Activated T-cell treated with anti-CD3 and anti-CD28 coated beads, Interleukin-2, amount 50 U/mL, for 72 hours (primary cell): Measurements from ENCODE around the gene CHURC1. TPM values are rescaled to one million over a fixed set of nuclear protein-coding genes. Genes with fewer than 3 reads are reported as not detected.

ENCODE experiments used
- ATAC-seq, 2 donors: fragments of 150-1000 bp; cut with Tn5 transposase; replicated peaks in 1 of 2; 2 replicates each; pipeline ENCODE4 v1.10.0; 2021; ENCODE audit warnings: moderate library complexity in 2 of 2, mild to moderate bottlenecking in 1 of 2
- DNase-seq, 2 donors: peaks; one replicate each; pipeline ENCODE4 v3.0.0; 2021 to 2022; ENCODE audit warnings: mixed read lengths in 1 of 2
- H3K27ac Mint-ChIP-seq: one replicate; pipeline ENCODE4 v1.8.0; 2022; ENCODE audit warnings: mild to moderate bottlenecking, moderate library complexity, mixed read lengths
- H3K27me3 Mint-ChIP-seq: one replicate; pipeline ENCODE4 v1.8.0; 2022; ENCODE audit warnings: low read depth, mixed read lengths
- H3K36me3 Mint-ChIP-seq, 2 donors: one replicate each; pipeline ENCODE4 v1.8.0; 2022; ENCODE audit warnings: mixed read lengths in 2 of 2, mild to moderate bottlenecking in 1 of 2; ENCODE audit not compliant: insufficient read depth in 2 of 2
- H3K4me1 Mint-ChIP-seq: one replicate; pipeline ENCODE4 v1.8.0; 2022; ENCODE audit warnings: low read depth, mixed read lengths
- H3K4me3 Mint-ChIP-seq, 2 donors: one replicate each; pipeline ENCODE4 v1.8.0; 2022; ENCODE audit warnings: mild to moderate bottlenecking in 2 of 2, mixed read lengths in 2 of 2, moderate library complexity in 2 of 2
- H3K9me3 Mint-ChIP-seq, 2 donors: one replicate each; pipeline ENCODE4 v1.8.0; 2022; ENCODE audit warnings: mixed read lengths in 2 of 2
- total RNA-seq, 2 donors: library from RNA; stranded (reverse); gene quantifications; one replicate each; pipeline ENCODE4 v1.2.3, GENCODE V29; 2022

CHURC1 gene
- total RNA-seq: 10 to 100 TPM; 36.5 to 38.1 TPM

- Mint-ChIP-seq H3K9me3 (no peaks in the 10 kb centered on the region), H3K36me3 (peaks cover 0 to 16% of the 10 kb centered on the region in 2 donors), H3K27me3 (no peaks in the 10 kb centered on the region)
Measured at GRCh38 chr14:64914237-64915028, at the start of gene CHURC1. TSS of gene CHURC1 (plus strand) at chr14:64914455. CDS start at chr14:64914496, 41 bp downstream.

GRCh38 chr14:64865109-64865508, 49.1 kb upstream of the CHURC1 start:
- H3K9me3 Mint-ChIP-seq: no peaks in the 10 kb centered on the region
- H3K4me3 Mint-ChIP-seq: no peak overlapping the region
- no peaks in the 10 kb centered on the region for H3K4me1 Mint-ChIP-seq
- DNase-seq (no peak), ATAC-seq (no peak)
- peaks cover 19% of the 10 kb centered on the region for H3K27me3 Mint-ChIP-seq
- no peak overlapping the region for H3K27ac Mint-ChIP-seq
- H3K36me3 Mint-ChIP-seq: no peaks in the 10 kb centered on the region

More at GRCh38 chr14:64914237-64915028, at the start of gene CHURC1:
- DNase-seq (peak; percentile 92 to 98), ATAC-seq (peak; percentile 97 to 98)
- Mint-ChIP-seq H3K4me3 (peak within 1 kb of the TSS; percentile 90 to 97), H3K27ac (peak within 1 kb of the TSS; percentile 96), H3K4me1 (peaks cover 48% of the 10 kb centered on the region)

GRCh38 chr14:64865992-64866391, 48.3 kb upstream of the CHURC1 start:
- ATAC-seq (no peak), DNase-seq (no peak)

GRCh38 chr14:64867182-64867581, 47.1 kb upstream of the CHURC1 start:
- no peak for DNase-seq
- H3K27ac Mint-ChIP-seq: no peak overlapping the region
- no peaks in the 10 kb centered on the region for H3K9me3 Mint-ChIP-seq
- peaks cover 29% of the 10 kb centered on the region for H3K27me3 Mint-ChIP-seq
- ATAC-seq: no peak
- no peaks in the 10 kb centered on the region for H3K4me1 Mint-ChIP-seq
- H3K4me3 Mint-ChIP-seq: no peak overlapping the region
- no peaks in the 10 kb centered on the region for H3K36me3 Mint-ChIP-seq

More at GRCh38 chr14:64865992-64866391, 48.3 kb upstream of the CHURC1 start:
- Mint-ChIP-seq H3K4me1 (no peaks in the 10 kb centered on the region), H3K4me3 (no peak overlapping the region), H3K27me3 (peaks cover 28% of the 10 kb centered on the region), H3K27ac (no peak overlapping the region), H3K9me3 (no peaks in the 10 kb centered on the region), H3K36me3 (no peaks in the 10 kb centered on the region)

- no peak for ATAC-seq
- peaks cover 3 to 6% of the 10 kb centered on the region in 2 donors for H3K9me3 Mint-ChIP-seq
- H3K27ac Mint-ChIP-seq: no peak overlapping the region
- H3K4me1 Mint-ChIP-seq: peaks cover 4% of the 10 kb centered on the region
- DNase-seq: no peak
- peaks cover 4 to 6% of the 10 kb centered on the region in 2 donors for H3K36me3 Mint-ChIP-seq
- H3K4me3 Mint-ChIP-seq: no peak overlapping the region
- peaks cover 37% of the 10 kb centered on the region for H3K27me3 Mint-ChIP-seq
Measured at GRCh38 chr14:64868379-64868778, 45.9 kb upstream of the CHURC1 start.

- no peak overlapping the region for H3K27ac Mint-ChIP-seq
Measured at GRCh38 chr14:64868841-64869240, 45.4 kb upstream of the CHURC1 start.

GRCh38 chr14:64870160-64870559, 44.1 kb upstream of the CHURC1 start:
- Mint-ChIP-seq H3K36me3 (peaks cover 4 to 6% of the 10 kb centered on the region in 2 donors), H3K9me3 (peaks cover 3 to 6% of the 10 kb centered on the region in 2 donors), H3K4me1 (peaks cover 4% of the 10 kb centered on the region), H3K27me3 (peaks cover 47% of the 10 kb centered on the region), H3K27ac (no peak overlapping the region), H3K4me3 (no peak overlapping the region)
- no peak for ATAC-seq
- no peak for DNase-seq

More at GRCh38 chr14:64868841-64869240, 45.4 kb upstream of the CHURC1 start:
- H3K9me3 Mint-ChIP-seq: peaks cover 3 to 6% of the 10 kb centered on the region in 2 donors
- peaks cover 38% of the 10 kb centered on the region for H3K27me3 Mint-ChIP-seq
- no peak for DNase-seq
- ATAC-seq: no peak
- H3K4me3 Mint-ChIP-seq: no peak overlapping the region
- peaks cover 4 to 6% of the 10 kb centered on the region in 2 donors for H3K36me3 Mint-ChIP-seq
- peaks cover 4% of the 10 kb centered on the region for H3K4me1 Mint-ChIP-seq

GRCh38 chr14:64871344-64871743, 42.9 kb upstream of the CHURC1 start:
- H3K4me1 Mint-ChIP-seq: peaks cover 4% of the 10 kb centered on the region
- DNase-seq: no peak
- no peak overlapping the region for H3K4me3 Mint-ChIP-seq
- peaks cover 3 to 6% of the 10 kb centered on the region in 2 donors for H3K9me3 Mint-ChIP-seq
- H3K27me3 Mint-ChIP-seq: peaks cover 50% of the 10 kb centered on the region
- peak; percentile 43 to 67 for ATAC-seq
- peaks cover 4 to 6% of the 10 kb centered on the region in 2 donors for H3K36me3 Mint-ChIP-seq
- H3K27ac Mint-ChIP-seq: no peak overlapping the region

- H3K27ac Mint-ChIP-seq: no peak overlapping the region
Measured at GRCh38 chr14:64873506-64874219, 40.6 kb upstream of the CHURC1 start.

GRCh38 chr14:64875350-64875749, 38.9 kb upstream of the CHURC1 start:
- ATAC-seq (no peak), DNase-seq (no peak)
- peaks cover 60% of the 10 kb centered on the region for H3K27me3 Mint-ChIP-seq
- H3K4me1 Mint-ChIP-seq: peaks cover 5% of the 10 kb centered on the region
- H3K36me3 Mint-ChIP-seq: peaks cover 4 to 6% of the 10 kb centered on the region in 2 donors
- H3K27ac Mint-ChIP-seq: no peak overlapping the region
- peaks cover 3 to 6% of the 10 kb centered on the region in 2 donors for H3K9me3 Mint-ChIP-seq
- H3K4me3 Mint-ChIP-seq: no peak overlapping the region

More at GRCh38 chr14:64873506-64874219, 40.6 kb upstream of the CHURC1 start:
- H3K4me3 Mint-ChIP-seq: no peak overlapping the region
- H3K9me3 Mint-ChIP-seq: peaks cover 3 to 6% of the 10 kb centered on the region in 2 donors
- H3K27me3 Mint-ChIP-seq: peaks cover 62% of the 10 kb centered on the region
- peaks cover 4 to 6% of the 10 kb centered on the region in 2 donors for H3K36me3 Mint-ChIP-seq
- DNase-seq: no peak
- no peak for ATAC-seq
- H3K4me1 Mint-ChIP-seq: peaks cover 4% of the 10 kb centered on the region

- peaks cover under 1 to 2% of the 10 kb centered on the region in 2 donors for H3K36me3 Mint-ChIP-seq
- H3K27me3 Mint-ChIP-seq: peaks cover 64% of the 10 kb centered on the region
- H3K9me3 Mint-ChIP-seq: peaks cover under 1 to 4% of the 10 kb centered on the region in 2 donors
- peaks cover 16% of the 10 kb centered on the region for H3K4me1 Mint-ChIP-seq
- H3K27ac Mint-ChIP-seq: no peak overlapping the region
- no peak for ATAC-seq
- no peak overlapping the region for H3K4me3 Mint-ChIP-seq
- no peak for DNase-seq
Measured at GRCh38 chr14:64877846-64878245, 36.4 kb upstream of the CHURC1 start.

- H3K4me1 Mint-ChIP-seq: peaks cover 14% of the 10 kb centered on the region
- no peaks in the 10 kb centered on the region for H3K36me3 Mint-ChIP-seq
- no peaks in the 10 kb centered on the region for H3K9me3 Mint-ChIP-seq
- ATAC-seq: peak in 1 of 2 donors; percentile 2
- peak overlapping the region; percentile 60 to 77 for H3K4me3 Mint-ChIP-seq
- peak in 1 of 2 donors; percentile 5 for DNase-seq
- peaks cover 64% of the 10 kb centered on the region for H3K27me3 Mint-ChIP-seq
- no peak overlapping the region for H3K27ac Mint-ChIP-seq
Measured at GRCh38 chr14:64878837-64879634, 35.2 kb upstream of the CHURC1 start.
